HG03103 (cell line): ENCODE data around the gene KCNIP3.
"Not testable (repeated sequence)": the region's sequence is repeated elsewhere in the genome, so short reads cannot be mapped to it uniquely, and the experiment has no call there.

Source experiments
- ATAC-seq: cut with Tn5 transposase; IDR thresholded peaks from one replicate; pipeline ENCODE4 v1.9.1; 2021; ENCODE audit warnings: low read depth; ENCODE audit not compliant: unreplicated experiment

The KCNIP3 gene

DNA sequence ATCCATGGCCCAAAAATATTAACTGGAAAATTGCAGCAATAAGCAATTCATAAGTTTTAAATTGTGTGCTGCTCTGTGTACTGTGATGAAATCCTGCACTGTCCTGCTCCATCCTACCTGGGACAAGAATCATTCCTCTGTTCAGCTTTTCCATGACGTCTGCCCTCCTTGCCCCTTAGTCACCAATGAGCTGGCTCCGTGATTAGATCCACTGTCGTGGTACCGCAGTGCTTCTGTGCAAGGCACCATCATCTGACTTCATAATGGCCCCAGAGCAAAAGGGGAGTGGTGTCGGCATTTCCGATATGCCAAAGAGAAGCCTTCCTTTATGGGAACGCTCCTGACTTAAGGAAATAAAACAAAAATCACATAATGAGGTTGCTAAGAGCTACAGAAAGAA is 101.9 kb downstream of the KCNIP3 start:
- no peak for ATAC-seq

DNA sequence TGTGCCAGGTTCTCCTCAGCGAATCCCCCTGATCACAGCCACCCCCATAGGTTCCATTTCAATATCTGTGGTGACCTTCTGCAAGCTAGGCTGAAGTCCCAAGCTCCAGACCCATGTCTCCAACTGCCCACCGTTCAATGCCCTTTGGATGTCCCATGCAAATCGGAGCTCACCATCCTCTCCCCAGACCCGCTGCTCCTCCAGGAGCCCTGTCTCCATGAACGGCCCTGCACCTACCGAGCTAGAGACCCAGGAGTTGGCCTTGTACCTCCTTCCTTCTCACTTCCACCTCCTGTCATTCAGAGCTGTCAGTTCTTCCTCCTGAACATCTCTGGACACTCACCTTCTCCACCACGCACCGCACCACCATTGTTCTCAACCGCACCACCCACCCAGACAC is 104.3 kb downstream of the KCNIP3 start:
- ATAC-seq, result no peak

DNA sequence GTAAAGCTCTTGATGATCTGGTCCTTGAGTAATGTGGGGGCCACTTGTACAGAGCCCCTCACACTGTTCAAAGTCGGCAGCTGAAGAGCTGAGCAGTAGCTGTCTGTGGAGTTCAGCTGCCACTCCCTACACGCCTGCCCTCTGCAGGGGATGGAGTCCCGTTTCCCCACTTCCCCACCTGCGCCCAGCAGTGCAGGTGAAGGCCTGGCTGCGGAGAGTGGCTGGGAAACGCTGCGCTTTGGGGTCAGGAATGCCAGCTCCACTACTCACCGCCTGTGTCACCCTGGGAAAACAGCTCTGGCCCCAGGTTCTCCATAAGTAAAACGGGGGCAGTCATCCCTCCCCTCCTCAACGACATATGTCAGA is 104.8 kb downstream of the KCNIP3 start:
- peak; percentile 11 for ATAC-seq

GRCh38 chr2:95402370-95403203 is 105.4 kb downstream of the KCNIP3 start, which contains the start of gene FAHD2A:
Gene FAHD2A, plus strand, starts transcription at chr2:95402708. Its CDS starts 2,851 bp downstream, at chr2:95405559.
- peak; percentile 89 for ATAC-seq

DNA sequence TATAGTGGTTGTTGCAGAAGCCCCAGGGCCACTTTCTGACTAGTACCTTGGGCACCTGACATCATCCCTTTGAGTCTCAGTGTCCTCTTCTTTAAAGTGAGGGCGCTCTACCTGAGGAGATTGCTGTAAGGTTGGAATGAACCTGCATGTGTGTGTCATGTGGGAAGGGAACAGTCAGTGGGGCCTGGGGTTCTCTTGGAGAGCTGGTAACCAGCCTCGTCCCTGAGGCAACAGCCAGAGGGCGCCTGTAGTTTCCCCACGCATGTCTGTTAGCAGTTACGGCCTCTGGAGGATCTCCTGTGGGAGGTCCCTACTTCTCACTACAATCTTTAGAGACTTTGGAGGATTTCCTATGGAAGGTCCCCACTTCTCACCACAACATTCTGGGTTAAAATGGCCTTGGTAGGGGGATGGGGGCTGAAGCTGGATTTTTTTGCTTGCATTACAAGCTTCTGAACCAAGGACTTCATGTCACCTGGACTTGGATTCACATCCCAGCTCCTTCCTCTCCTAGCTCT is 106.1 kb downstream of the KCNIP3 start:
- ATAC-seq, result not testable (repeated sequence)

DNA sequence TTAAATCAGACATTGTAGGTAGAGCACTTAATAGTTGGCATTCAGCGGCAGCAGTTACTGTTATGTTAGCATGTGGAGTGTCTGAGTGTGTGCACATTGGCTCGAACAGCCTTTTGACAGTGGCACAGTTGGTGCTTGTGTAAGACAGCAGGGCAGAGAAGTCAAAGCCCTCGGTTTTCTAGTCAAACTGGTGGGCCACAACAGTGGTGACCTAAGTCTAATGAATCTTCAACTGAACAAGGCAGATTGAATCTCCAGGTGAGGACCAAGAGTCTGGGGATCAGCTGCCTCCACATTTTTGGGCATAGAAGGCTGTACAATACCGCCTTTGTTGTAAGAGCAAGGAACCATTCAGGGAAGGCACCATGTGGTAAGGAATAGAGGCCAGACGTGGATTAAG is 106.7 kb downstream of the KCNIP3 start:
- ATAC-seq, result not testable (repeated sequence)

GRCh38 chr2:95404676-95405075 is 107.5 kb downstream of the KCNIP3 start:
- ATAC-seq, result not testable (repeated sequence)

DNA sequence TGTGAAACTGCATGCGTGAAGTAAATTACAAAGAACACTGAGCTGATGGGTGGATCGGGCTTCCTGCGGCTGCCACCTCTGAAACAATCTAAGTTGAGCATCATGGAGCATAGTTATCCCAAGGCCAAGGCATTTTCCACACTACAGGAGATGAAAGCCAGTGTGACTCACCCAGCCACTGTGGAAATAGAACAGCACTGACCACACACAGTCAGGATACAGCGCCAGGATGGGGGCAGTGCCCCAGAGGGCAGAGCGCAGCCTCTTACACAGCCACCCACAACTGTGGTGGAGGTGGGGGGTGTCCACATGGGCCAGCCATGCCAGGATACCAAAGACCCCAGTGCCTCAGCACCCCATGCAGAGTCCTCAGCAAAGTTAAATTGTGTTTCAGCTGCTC is 114.1 kb downstream of the KCNIP3 start:
- ATAC-seq, result not testable (repeated sequence)

DNA sequence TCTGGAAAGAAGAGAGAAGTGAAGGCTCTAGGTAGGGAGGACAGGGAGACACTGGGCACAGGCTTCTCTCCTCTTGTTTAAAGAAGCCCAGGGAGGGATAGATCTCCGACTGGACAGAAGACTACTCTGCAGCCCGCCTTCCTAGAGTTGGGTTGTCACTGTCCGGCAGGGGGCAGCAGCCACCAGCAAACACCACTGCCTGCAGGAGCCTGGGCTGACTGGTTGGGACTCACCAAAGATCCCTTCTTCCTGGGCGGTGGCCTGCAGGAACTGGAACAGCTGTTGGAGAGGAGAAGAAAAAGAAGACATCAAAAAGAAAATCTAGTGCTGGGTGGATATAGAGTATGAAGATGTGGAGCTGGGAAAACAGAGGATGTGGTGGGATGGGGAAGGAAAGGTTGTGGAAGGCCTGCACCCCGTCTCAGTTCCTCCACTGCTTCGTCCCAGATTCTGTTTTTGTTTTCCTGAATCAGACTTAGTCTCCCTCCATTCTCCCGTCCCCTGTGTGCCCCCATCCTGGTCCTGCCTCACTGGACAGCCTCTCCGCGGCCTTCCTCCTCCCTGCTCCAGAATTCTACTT is 117.0 kb downstream of the KCNIP3 start:
- peak; percentile 77 for ATAC-seq

- ATAC-seq, result not testable (repeated sequence)
Measured at GRCh38 chr2:95415138-95415537, 118.0 kb downstream of the KCNIP3 start.

DNA sequence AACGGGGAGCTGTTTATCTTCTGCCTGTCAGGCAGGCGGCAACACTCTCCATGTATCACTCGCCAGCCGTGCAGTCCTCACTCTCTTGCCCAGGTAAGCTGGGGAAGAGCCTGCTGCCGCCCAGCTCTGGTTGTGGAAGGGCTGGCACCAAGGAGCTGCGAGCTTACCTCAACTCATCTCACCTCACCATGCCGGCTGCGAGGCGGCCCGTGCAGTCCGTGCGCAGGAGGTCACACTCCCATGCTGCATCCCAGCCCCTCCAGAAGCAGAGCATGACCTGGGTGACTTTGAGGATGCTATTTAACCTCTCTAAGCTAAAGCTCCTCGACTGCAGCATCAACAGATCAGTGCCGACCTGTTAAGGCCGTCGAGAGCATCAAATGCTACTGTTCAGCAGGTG is 118.4 kb downstream of the KCNIP3 start:
- not testable (repeated sequence) for ATAC-seq

- ATAC-seq, result not testable (repeated sequence)
Measured at GRCh38 chr2:95427196-95427867, 130.2 kb downstream of the KCNIP3 start.

DNA sequence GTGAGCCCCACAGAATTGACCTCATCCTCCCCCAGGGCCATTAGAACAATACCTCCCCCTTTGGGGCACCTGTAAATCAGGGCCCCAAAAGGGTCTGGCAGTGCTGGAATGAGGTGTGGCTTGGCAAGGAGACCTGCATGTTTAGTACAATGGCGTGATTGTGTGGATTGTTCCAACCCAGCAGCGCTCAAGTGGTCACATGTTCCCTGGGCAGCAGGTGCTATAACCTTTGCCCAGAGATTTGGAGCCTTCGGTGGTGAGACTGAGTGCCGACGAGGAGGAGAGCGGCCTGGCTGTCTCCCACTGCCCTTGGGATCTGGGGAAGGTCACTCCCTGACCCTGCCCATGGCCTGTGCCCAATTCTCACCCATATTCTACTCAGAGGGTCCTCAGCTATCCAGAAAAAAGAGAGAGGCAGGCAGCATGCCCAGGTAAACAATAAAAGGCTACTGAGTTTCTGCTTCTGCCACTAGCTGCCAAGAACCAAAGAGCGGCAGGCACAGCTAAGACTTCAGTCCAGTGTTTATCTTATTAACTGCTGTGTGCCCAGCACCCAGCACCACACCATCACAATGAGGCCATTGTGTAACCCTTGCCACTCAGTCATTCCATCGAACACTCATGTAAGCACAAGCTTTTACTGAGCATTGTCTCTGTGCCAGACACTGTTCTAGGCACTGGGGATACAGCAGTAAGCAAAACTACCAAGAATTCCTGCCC is 132.8 kb downstream of the KCNIP3 start:
- ATAC-seq, result not testable (repeated sequence)

DNA sequence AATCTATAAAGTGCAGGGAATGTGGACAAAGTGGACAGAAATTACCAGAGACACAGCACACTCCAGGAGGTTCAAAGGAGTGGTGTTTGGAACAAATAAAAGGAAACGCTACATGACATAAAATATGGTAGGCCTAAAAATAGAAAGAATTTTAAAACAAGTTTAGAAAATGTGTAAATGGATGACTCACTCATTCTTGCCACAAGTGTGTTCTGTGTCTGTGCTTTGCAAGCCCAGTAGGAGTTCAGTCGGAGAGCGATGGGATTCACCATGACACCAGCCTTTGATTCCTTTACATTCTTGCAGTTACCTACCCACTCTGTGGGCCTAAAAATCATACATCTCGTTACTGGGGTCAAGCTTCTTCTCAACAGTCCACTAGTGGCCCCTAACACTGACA is 136.2 kb downstream of the KCNIP3 start:
- not testable (repeated sequence) for ATAC-seq

GRCh38 chr2:95433973-95434372 is 136.8 kb downstream of the KCNIP3 start:
- ATAC-seq, result not testable (repeated sequence)

DNA sequence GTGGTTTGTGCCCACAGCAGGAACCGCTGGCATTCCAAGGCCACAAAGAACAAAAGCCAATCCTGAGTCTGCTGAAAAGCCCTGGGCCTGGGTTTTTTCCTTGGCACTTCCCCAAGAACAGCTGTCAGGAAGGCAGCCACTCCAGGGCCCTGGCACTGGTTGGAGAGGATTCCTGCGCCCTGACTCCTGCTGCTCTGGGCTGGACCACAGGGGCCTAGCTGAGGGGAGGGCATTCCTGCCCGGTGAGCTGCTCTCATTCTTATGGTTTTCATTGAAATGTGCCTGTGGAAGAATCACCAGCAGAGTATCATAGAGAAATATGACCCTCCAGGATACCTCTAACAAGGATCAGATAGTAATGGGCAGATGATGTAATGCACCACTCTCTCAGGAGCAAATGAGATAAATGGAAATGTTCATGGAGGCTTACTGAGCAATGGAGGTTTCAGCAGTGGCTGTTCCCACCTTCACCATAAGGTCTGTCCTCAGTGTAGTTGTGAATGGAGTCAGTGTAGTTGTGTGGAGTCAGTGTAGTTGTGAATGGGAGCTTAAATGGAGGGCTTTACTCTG is 137.4 kb downstream of the KCNIP3 start:
- ATAC-seq, result not testable (repeated sequence)

DNA sequence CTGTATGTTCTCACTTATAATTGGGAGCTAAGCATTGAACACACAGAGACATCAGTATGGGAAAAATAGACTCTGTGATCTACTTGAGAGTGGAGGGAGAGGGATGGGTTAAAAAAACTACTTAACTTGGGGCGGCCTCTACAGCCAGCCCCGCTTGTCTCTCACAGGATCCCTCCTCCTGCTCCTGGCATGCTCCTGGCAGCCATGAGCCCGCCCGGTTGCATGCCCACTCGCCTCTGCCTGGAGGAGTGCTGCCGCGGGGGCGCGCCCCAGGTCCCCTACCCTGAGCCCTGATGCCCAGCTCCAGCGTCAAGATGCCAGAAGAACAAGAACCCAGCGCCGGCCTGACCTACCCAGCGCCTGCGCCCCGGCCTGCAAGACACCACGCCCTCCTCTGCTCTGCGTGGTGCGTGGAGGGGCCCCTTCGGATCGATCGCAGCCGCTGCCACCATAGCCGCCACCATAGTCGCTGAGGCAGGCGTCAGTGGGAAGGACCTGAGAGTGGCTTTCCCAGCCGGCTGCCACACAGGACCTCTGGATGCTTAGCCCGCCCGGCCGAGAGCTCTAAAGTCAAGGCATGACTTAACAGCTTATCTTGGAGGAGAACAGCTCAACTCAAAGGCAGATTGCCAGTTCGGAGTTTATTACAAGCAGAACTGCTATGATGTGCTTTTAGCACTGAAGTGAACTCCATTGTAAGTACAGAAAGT is 138.2 kb downstream of the KCNIP3 start:
- not testable (repeated sequence) for ATAC-seq
